HEK293 (cell line): ENCODE results near the gene SEMA4B.
A peak's percentile ranks its signal among the peaks of the same experiment; 100 is the strongest.

Experiments used
- EGR2 ChIP-seq: fragments of 450-650 bp; formaldehyde crosslinking; IDR thresholded peaks from 2 replicates; pipeline ENCODE4 v1.5.1; 2016; ENCODE audit warnings: low read depth, missing biosample characterization, missing genetic modification characterization
- GLI4 ChIP-seq: fragments of 450-650 bp; formaldehyde crosslinking; IDR thresholded peaks from 2 replicates; pipeline ENCODE4 v1.5.1; 2016; ENCODE audit warnings: missing biosample characterization, missing genetic modification characterization
- SP2 ChIP-seq: fragments of 450-650 bp; formaldehyde crosslinking; IDR thresholded peaks from 2 replicates; pipeline ENCODE4 v1.5.1; 2016; ENCODE audit warnings: missing biosample characterization, missing genetic modification characterization
- ZBTB21 ChIP-seq: fragments of 450-650 bp; formaldehyde crosslinking; IDR thresholded peaks from 2 replicates; pipeline ENCODE4 v1.5.1; 2017; ENCODE audit warnings: missing biosample characterization, missing genetic modification characterization
- ZBTB7A ChIP-seq: fragments of 450-650 bp; formaldehyde crosslinking; IDR thresholded peaks from 2 replicates; pipeline ENCODE4 v1.5.1; 2016; ENCODE audit warnings: low read depth, missing biosample characterization, missing genetic modification characterization
- ZFHX2 ChIP-seq: fragments of 450-650 bp; formaldehyde crosslinking; conservative IDR thresholded peaks from 2 replicates; pipeline ENCODE4 v1.5.1; 2016; ENCODE audit warnings: missing biosample characterization, missing genetic modification characterization
- ZFP41 ChIP-seq: fragments of 450-650 bp; formaldehyde crosslinking; IDR thresholded peaks from 2 replicates; pipeline ENCODE4 v1.5.1; 2016; ENCODE audit warnings: missing biosample characterization, missing genetic modification characterization, borderline replicate concordance
- ZIC2 ChIP-seq: fragments of 450-650 bp; formaldehyde crosslinking; IDR thresholded peaks from 2 replicates; pipeline ENCODE4 v1.5.1; 2016; ENCODE audit warnings: missing biosample characterization, missing genetic modification characterization
- ZNF121 ChIP-seq: fragments of 450-650 bp; formaldehyde crosslinking; IDR thresholded peaks from 2 replicates; pipeline ENCODE4 v1.5.1; 2016; ENCODE audit warnings: missing biosample characterization, missing genetic modification characterization
- ZNF133 ChIP-seq: fragments of 450-650 bp; formaldehyde crosslinking; IDR thresholded peaks from 2 replicates; pipeline ENCODE4 v1.5.1; 2016; ENCODE audit warnings: missing biosample characterization, missing genetic modification characterization
- ZNF140 ChIP-seq: fragments of 450-650 bp; formaldehyde crosslinking; IDR thresholded peaks from 2 replicates; pipeline ENCODE4 v1.5.1; 2016; ENCODE audit warnings: missing biosample characterization, missing genetic modification characterization
- ZNF248 ChIP-seq: fragments of 450-650 bp; formaldehyde crosslinking; IDR thresholded peaks from 2 replicates; pipeline ENCODE4 v1.5.1; 2017; ENCODE audit warnings: missing biosample characterization, missing genetic modification characterization
- ZNF266 ChIP-seq: fragments of 450-650 bp; formaldehyde crosslinking; IDR thresholded peaks from 2 replicates; pipeline ENCODE4 v1.5.1; 2016; ENCODE audit warnings: missing biosample characterization, missing genetic modification characterization, low read depth
- ZNF529 ChIP-seq: fragments of 450-650 bp; formaldehyde crosslinking; IDR thresholded peaks from 2 replicates; pipeline ENCODE4 v1.5.1; 2017; ENCODE audit warnings: missing genetic modification characterization, missing biosample characterization; ENCODE audit not compliant: insufficient replicate concordance
- ZNF548 ChIP-seq: fragments of 450-650 bp; formaldehyde crosslinking; IDR thresholded peaks from 2 replicates; pipeline ENCODE4 v1.5.1; 2016; ENCODE audit warnings: missing biosample characterization, missing genetic modification characterization
- ZNF558 ChIP-seq: fragments of 450-650 bp; formaldehyde crosslinking; IDR thresholded peaks from 2 replicates; pipeline ENCODE4 v1.5.1; 2016; ENCODE audit warnings: missing biosample characterization, missing genetic modification characterization
- ZNF654 ChIP-seq: fragments of 450-650 bp; formaldehyde crosslinking; IDR thresholded peaks from 2 replicates; pipeline ENCODE4 v1.5.1; 2016; ENCODE audit warnings: low read depth, missing biosample characterization, missing genetic modification characterization
- ZNF76 ChIP-seq: fragments of 450-650 bp; formaldehyde crosslinking; IDR thresholded peaks from 2 replicates; pipeline ENCODE4; 2016; ENCODE audit warnings: low read depth, missing biosample characterization, missing genetic modification characterization, borderline replicate concordance
- TF ChIP-seq, protein P1 (sequence below): fragments of 450-650 bp; formaldehyde crosslinking; IDR thresholded peaks from 2 replicates; pipeline ENCODE4 v1.5.1; 2016; ENCODE audit warnings: missing biosample characterization, missing genetic modification characterization, borderline replicate concordance
- TF ChIP-seq, protein P2 (sequence below): fragments of 450-650 bp; formaldehyde crosslinking; IDR thresholded peaks from 2 replicates; pipeline ENCODE4 v1.5.1; 2016; ENCODE audit warnings: missing biosample characterization, missing genetic modification characterization, borderline replicate concordance
- TF ChIP-seq, protein P3 (sequence below): fragments of 450-650 bp; formaldehyde crosslinking; optimal IDR thresholded peaks from 2 replicates; pipeline ENCODE3; 2016; ENCODE audit warnings: missing biosample characterization, mild to moderate bottlenecking, missing genetic modification characterization
- TF ChIP-seq, protein P4 (sequence below): fragments of 450-650 bp; formaldehyde crosslinking; IDR thresholded peaks from 2 replicates; pipeline ENCODE4 v1.5.1; 2016; ENCODE audit warnings: missing biosample characterization, missing genetic modification characterization
- TF ChIP-seq, protein P5 (sequence below): fragments of 450-650 bp; formaldehyde crosslinking; conservative IDR thresholded peaks from 2 replicates; pipeline ENCODE4 v1.5.1; 2016; ENCODE audit warnings: low read depth, missing biosample characterization, missing genetic modification characterization

Gene SEMA4B

DNA sequence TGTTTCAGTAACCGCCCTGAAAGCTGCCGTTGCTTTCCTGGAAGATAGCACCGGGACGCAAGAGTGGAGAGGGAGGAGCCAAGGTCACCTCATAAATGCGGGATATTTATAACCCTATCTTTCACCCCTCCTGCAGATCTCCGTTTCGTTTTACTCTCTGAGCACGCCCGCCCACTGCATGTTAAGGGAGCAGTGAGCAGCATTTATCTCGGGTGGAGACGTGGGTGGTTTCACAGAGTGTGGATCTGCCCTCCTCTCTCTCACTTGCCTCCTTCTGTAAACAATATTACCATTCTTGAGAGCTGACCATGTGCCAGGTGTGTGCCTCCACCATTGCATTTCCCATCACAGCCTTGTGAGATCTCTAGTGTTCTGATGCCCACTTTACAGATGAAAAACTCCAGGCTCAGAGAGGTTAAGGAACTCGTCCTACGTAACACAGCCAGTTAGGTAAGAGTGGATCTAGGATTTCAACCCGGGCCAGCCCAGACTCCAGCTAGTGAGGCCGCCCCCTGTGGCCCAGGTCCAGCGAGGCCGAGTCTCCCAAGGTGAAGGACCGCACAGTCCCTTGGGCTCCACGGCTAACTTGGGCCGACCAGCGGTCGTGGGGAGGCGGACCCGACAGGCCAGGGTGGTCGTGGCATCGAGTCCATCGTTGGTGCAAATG lies 16.9 kb upstream of the SEMA4B start (continued):
- TF ChIP-seq, protein P1, sequence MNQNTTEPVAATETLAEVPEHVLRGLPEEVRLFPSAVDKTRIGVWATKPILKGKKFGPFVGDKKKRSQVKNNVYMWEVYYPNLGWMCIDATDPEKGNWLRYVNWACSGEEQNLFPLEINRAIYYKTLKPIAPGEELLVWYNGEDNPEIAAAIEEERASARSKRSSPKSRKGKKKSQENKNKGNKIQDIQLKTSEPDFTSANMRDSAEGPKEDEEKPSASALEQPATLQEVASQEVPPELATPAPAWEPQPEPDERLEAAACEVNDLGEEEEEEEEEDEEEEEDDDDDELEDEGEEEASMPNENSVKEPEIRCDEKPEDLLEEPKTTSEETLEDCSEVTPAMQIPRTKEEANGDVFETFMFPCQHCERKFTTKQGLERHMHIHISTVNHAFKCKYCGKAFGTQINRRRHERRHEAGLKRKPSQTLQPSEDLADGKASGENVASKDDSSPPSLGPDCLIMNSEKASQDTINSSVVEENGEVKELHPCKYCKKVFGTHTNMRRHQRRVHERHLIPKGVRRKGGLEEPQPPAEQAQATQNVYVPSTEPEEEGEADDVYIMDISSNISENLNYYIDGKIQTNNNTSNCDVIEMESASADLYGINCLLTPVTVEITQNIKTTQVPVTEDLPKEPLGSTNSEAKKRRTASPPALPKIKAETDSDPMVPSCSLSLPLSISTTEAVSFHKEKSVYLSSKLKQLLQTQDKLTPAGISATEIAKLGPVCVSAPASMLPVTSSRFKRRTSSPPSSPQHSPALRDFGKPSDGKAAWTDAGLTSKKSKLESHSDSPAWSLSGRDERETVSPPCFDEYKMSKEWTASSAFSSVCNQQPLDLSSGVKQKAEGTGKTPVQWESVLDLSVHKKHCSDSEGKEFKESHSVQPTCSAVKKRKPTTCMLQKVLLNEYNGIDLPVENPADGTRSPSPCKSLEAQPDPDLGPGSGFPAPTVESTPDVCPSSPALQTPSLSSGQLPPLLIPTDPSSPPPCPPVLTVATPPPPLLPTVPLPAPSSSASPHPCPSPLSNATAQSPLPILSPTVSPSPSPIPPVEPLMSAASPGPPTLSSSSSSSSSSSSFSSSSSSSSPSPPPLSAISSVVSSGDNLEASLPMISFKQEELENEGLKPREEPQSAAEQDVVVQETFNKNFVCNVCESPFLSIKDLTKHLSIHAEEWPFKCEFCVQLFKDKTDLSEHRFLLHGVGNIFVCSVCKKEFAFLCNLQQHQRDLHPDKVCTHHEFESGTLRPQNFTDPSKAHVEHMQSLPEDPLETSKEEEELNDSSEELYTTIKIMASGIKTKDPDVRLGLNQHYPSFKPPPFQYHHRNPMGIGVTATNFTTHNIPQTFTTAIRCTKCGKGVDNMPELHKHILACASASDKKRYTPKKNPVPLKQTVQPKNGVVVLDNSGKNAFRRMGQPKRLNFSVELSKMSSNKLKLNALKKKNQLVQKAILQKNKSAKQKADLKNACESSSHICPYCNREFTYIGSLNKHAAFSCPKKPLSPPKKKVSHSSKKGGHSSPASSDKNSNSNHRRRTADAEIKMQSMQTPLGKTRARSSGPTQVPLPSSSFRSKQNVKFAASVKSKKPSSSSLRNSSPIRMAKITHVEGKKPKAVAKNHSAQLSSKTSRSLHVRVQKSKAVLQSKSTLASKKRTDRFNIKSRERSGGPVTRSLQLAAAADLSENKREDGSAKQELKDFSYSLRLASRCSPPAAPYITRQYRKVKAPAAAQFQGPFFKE (tag by site-specific recombination) = no peak
- TF ChIP-seq GLI4 (tag by site-specific recombination) = no peak
- no peak for TF ChIP-seq ZNF558 (tag by site-specific recombination)
- 0 out of 2 replicates have a peak, but pooled peaks have one; percentile 8 for TF ChIP-seq ZBTB7A (tag by site-specific recombination)
- TF ChIP-seq, protein P2, sequence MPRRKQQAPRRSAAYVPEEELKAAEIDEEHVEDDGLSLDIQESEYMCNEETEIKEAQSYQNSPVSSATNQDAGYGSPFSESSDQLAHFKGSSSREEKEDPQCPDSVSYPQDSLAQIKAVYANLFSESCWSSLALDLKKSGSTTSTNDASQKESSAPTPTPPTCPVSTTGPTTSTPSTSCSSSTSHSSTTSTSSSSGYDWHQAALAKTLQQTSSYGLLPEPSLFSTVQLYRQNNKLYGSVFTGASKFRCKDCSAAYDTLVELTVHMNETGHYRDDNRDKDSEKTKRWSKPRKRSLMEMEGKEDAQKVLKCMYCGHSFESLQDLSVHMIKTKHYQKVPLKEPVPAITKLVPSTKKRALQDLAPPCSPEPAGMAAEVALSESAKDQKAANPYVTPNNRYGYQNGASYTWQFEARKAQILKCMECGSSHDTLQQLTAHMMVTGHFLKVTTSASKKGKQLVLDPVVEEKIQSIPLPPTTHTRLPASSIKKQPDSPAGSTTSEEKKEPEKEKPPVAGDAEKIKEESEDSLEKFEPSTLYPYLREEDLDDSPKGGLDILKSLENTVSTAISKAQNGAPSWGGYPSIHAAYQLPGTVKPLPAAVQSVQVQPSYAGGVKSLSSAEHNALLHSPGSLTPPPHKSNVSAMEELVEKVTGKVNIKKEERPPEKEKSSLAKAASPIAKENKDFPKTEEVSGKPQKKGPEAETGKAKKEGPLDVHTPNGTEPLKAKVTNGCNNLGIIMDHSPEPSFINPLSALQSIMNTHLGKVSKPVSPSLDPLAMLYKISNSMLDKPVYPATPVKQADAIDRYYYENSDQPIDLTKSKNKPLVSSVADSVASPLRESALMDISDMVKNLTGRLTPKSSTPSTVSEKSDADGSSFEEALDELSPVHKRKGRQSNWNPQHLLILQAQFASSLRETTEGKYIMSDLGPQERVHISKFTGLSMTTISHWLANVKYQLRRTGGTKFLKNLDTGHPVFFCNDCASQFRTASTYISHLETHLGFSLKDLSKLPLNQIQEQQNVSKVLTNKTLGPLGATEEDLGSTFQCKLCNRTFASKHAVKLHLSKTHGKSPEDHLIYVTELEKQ = no peak
- no peak for TF ChIP-seq ZIC2 (tag by site-specific recombination)
- peak; percentile 88 for TF ChIP-seq EGR2
- TF ChIP-seq ZNF548 = no peak
- TF ChIP-seq ZNF140 (tag by site-specific recombination) = no peak
- TF ChIP-seq ZFP41 (tag by site-specific recombination) = no peak
- TF ChIP-seq ZFHX2 (tag by site-specific recombination) = peak; percentile 96
- no peak for TF ChIP-seq ZNF529
- no peak for TF ChIP-seq ZNF133 (tag by site-specific recombination)
- TF ChIP-seq, protein P3, sequence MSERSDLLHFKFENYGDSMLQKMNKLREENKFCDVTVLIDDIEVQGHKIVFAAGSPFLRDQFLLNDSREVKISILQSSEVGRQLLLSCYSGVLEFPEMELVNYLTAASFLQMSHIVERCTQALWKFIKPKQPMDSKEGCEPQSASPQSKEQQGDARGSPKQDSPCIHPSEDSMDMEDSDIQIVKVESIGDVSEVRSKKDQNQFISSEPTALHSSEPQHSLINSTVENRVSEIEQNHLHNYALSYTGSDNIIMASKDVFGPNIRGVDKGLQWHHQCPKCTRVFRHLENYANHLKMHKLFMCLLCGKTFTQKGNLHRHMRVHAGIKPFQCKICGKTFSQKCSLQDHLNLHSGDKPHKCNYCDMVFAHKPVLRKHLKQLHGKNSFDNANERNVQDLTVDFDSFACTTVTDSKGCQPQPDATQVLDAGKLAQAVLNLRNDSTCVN = no peak
- TF ChIP-seq ZNF266 (tag by site-specific recombination) = no peak
- TF ChIP-seq, protein P4, sequence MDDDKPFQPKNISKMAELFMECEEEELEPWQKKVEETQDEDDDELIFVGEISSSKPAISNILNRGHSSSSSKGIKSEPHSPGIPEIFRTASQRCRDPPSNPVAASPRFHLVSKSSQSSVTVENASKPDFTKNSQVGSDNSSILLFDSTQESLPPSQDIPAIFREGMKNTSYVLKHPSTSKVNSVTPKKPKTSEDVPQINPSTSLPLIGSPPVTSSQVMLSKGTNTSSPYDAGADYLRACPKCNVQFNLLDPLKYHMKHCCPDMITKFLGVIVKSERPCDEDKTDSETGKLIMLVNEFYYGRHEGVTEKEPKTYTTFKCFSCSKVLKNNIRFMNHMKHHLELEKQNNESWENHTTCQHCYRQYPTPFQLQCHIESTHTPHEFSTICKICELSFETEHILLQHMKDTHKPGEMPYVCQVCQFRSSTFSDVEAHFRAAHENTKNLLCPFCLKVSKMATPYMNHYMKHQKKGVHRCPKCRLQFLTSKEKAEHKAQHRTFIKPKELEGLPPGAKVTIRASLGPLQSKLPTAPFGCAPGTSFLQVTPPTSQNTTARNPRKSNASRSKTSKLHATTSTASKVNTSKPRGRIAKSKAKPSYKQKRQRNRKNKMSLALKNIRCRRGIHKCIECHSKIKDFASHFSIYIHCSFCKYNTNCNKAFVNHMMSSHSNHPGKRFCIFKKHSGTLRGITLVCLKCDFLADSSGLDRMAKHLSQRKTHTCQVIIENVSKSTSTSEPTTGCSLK = no peak
- TF ChIP-seq ZNF654 (tag by site-specific recombination) = no peak
- TF ChIP-seq SP2 (tag by site-specific recombination) = peak; percentile 51
- TF ChIP-seq ZBTB21 = no peak
- TF ChIP-seq ZNF248 = no peak
- TF ChIP-seq, protein P5, sequence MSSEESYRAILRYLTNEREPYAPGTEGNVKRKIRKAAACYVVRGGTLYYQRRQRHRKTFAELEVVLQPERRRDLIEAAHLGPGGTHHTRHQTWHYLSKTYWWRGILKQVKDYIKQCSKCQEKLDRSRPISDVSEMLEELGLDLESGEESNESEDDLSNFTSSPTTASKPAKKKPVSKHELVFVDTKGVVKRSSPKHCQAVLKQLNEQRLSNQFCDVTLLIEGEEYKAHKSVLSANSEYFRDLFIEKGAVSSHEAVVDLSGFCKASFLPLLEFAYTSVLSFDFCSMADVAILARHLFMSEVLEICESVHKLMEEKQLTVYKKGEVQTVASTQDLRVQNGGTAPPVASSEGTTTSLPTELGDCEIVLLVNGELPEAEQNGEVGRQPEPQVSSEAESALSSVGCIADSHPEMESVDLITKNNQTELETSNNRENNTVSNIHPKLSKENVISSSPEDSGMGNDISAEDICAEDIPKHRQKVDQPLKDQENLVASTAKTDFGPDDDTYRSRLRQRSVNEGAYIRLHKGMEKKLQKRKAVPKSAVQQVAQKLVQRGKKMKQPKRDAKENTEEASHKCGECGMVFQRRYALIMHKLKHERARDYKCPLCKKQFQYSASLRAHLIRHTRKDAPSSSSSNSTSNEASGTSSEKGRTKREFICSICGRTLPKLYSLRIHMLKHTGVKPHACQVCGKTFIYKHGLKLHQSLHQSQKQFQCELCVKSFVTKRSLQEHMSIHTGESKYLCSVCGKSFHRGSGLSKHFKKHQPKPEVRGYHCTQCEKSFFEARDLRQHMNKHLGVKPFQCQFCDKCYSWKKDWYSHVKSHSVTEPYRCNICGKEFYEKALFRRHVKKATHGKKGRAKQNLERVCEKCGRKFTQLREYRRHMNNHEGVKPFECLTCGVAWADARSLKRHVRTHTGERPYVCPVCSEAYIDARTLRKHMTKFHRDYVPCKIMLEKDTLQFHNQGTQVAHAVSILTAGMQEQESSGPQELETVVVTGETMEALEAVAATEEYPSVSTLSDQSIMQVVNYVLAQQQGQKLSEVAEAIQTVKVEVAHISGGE (tag by site-specific recombination) = no peak
- 0 out of 2 replicates have a peak, but pooled peaks have one; percentile 29 for TF ChIP-seq ZNF76 (tag by site-specific recombination)
- TF ChIP-seq ZNF121 (tag by site-specific recombination) = peak; percentile 90; the same call in 1 of the 2 replicates
